Vagina (tissue), 2 donors: ENCODE data around the gene PCSK2. TPM values are rescaled to one million over a fixed set of nuclear protein-coding genes. Genes with fewer than 3 reads are reported as not detected.

Experiments
- DNase-seq, 2 donors: peaks; one replicate each; pipeline ENCODE4 v3.0.0-alpha.2; 2017; ENCODE audit errors: extremely low spot score in 2 of 2
- H3K27ac ChIP-seq: fragments of 200-600 bp; sonication (generic); one replicate; pipeline ENCODE4 v1.5.1; 2019
- H3K27me3 ChIP-seq: fragments of 200-600 bp; sonication (generic); one replicate; pipeline ENCODE4 v1.5.1; 2019
- H3K36me3 ChIP-seq, 2 donors: fragments of 200-600 bp; sonication (generic); one replicate each; pipeline ENCODE4 v1.5.1; 2017 to 2019
- H3K4me1 ChIP-seq: fragments of 200-600 bp; sonication (generic); one replicate; pipeline ENCODE4 v1.5.1; 2019
- H3K4me3 ChIP-seq, 2 donors: fragments of 200-600 bp; sonication (generic); 1 replicate in 1 of 2; 2 replicates in 1 of 2; pipeline ENCODE4 v1.5.1; 2016 to 2019
- H3K9me3 ChIP-seq: fragments of 200-600 bp; sonication (generic); one replicate; pipeline ENCODE4 v1.5.1; 2019
- POLR2A ChIP-seq, 2 donors: fragments of 450-650 bp; IDR thresholded peaks; one replicate each; pipeline ENCODE4 v1.6.1; 2017; ENCODE audit warnings: antibody characterized with exemption in 2 of 2, mild to moderate bottlenecking in 2 of 2, moderate library complexity in 2 of 2
- POLR2AphosphoS5 ChIP-seq, 2 donors: sonication (generic); formaldehyde crosslinking; IDR thresholded peaks; one replicate each; pipeline ENCODE4 v1.9.0; 2017; ENCODE audit warnings: antibody characterized with exemption in 2 of 2, mild to moderate bottlenecking in 2 of 2, low read depth in 1 of 2; ENCODE audit not compliant: insufficient read depth in 1 of 2
- intact Hi-C: fragments of 100-400 bp; cut with DNase I; formaldehyde crosslinking; loops from one replicate; pipeline ENCODE4 v1.15.1; 2023
- total RNA-seq: library from RNA; depleted of rRNA; stranded (reverse); fragments of >200 nt; gene quantifications from one replicate; pipeline ENCODE4 v1.2.3, GENCODE V29; 2016
- TF ChIP-seq, protein P1 (sequence below), 3 experiments: fragments of 450-650 bp in 2 of 3; fragments of 200-600 bp in 1 of 3; sonication (generic) in 1 of 3; IDR thresholded peaks; one replicate each; pipeline ENCODE4 v1.5.1; 2017 to 2019; ENCODE audit warnings: antibody characterized with exemption in 3 of 3, mild to moderate bottlenecking in 2 of 3, moderate library complexity in 2 of 3

Gene PCSK2
- total RNA-seq, 1 donor from 2014 or later, result 0.98 TPM

GRCh38 chr20:17431621-17432364 lies 205.0 kb downstream of the PCSK2 start:
- Histone ChIP-seq H3K36me3 (no peaks in the 10 kb centered on the region), H3K9me3 (no peaks in the 10 kb centered on the region), H3K4me1 (peaks cover 6% of the 10 kb centered on the region), H3K4me3 (no peak overlapping the region), H3K27ac (no peak overlapping the region), H3K27me3 (no peaks in the 10 kb centered on the region)
- intact Hi-C loops, result loop anchor here (2.0 kb wide), 1 partner anchor 629 kb away; no protein-coding TSS in a partner anchor
- no peak for DNase-seq
- TF ChIP-seq POLR2A (IDR thresholded peaks at IDR 0.05), result no peak
- TF ChIP-seq, protein P1, sequence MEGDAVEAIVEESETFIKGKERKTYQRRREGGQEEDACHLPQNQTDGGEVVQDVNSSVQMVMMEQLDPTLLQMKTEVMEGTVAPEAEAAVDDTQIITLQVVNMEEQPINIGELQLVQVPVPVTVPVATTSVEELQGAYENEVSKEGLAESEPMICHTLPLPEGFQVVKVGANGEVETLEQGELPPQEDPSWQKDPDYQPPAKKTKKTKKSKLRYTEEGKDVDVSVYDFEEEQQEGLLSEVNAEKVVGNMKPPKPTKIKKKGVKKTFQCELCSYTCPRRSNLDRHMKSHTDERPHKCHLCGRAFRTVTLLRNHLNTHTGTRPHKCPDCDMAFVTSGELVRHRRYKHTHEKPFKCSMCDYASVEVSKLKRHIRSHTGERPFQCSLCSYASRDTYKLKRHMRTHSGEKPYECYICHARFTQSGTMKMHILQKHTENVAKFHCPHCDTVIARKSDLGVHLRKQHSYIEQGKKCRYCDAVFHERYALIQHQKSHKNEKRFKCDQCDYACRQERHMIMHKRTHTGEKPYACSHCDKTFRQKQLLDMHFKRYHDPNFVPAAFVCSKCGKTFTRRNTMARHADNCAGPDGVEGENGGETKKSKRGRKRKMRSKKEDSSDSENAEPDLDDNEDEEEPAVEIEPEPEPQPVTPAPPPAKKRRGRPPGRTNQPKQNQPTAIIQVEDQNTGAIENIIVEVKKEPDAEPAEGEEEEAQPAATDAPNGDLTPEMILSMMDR (IDR thresholded peaks at IDR 0.05), result peak; percentile 40 to 87 (median 56)

- no peaks in the 10 kb centered on the region for H3K27me3 ChIP-seq
- TF ChIP-seq POLR2AphosphoS5 (IDR thresholded peaks at IDR 0.05; ENCODE audit: insufficient read depth in 1 of 2, low read depth in 1 of 2), result no peak
- TF ChIP-seq POLR2A (IDR thresholded peaks at IDR 0.05), result no peak
- TF ChIP-seq, protein P1 (IDR thresholded peaks at IDR 0.05), result no peak
Observed at GRCh38 chr20:17436664-17437063, 209.8 kb downstream of the PCSK2 start.

DNA sequence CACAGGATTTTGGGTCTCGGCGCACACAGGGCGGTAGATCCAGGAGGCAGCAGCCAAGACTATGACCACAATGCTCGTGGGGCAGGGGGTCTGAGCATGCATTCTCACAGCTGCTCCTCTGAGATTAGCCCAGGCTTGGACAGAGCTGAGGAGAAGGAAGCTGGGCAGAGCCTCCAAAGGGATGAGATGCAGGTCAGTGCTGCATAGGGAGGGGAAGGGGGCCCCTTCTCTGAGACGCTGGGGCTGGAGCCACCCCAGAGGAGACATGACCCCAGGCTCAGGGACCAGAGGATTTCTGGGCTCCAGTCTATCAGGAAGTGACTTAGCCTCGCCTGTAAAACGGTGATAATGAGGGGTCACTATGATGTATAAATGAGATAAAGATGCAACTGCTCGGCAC lies 210.4 kb downstream of the PCSK2 start:
- Histone ChIP-seq H3K4me1 (no peaks in the 10 kb centered on the region), H3K36me3 (no peaks in the 10 kb centered on the region), H3K9me3 (no peaks in the 10 kb centered on the region), H3K27me3 (no peaks in the 10 kb centered on the region), H3K4me3 (no peak overlapping the region), H3K27ac (no peak overlapping the region)
- DNase-seq, result no peak
- intact Hi-C loops, result no loop called here
- TF ChIP-seq POLR2A (IDR thresholded peaks at IDR 0.05) (no peak), POLR2AphosphoS5 (IDR thresholded peaks at IDR 0.05; ENCODE audit: insufficient read depth in 1 of 2, low read depth in 1 of 2) (no peak)
- TF ChIP-seq, protein P1 (IDR thresholded peaks at IDR 0.05), result no peak

More at GRCh38 chr20:17436664-17437063, 209.8 kb downstream of the PCSK2 start:
- no peak overlapping the region for H3K27ac ChIP-seq
- no peaks in the 10 kb centered on the region for H3K36me3 ChIP-seq
- H3K9me3 ChIP-seq, result no peaks in the 10 kb centered on the region
- DNase-seq, result no peak
- H3K4me3 ChIP-seq, result no peak overlapping the region
- intact Hi-C loops, result no loop called here
- H3K4me1 ChIP-seq, result peaks cover under 1% of the 10 kb centered on the region

- Histone ChIP-seq H3K4me1 (no peaks in the 10 kb centered on the region), H3K27ac (no peak overlapping the region), H3K27me3 (no peaks in the 10 kb centered on the region), H3K9me3 (no peaks in the 10 kb centered on the region), H3K36me3 (no peaks in the 10 kb centered on the region), H3K4me3 (no peak overlapping the region)
- DNase-seq, result no peak
- intact Hi-C loops, result no loop called here
- TF ChIP-seq POLR2A (IDR thresholded peaks at IDR 0.05) (no peak), POLR2AphosphoS5 (IDR thresholded peaks at IDR 0.05; ENCODE audit: insufficient read depth in 1 of 2, low read depth in 1 of 2) (no peak)
- TF ChIP-seq, protein P1 (IDR thresholded peaks at IDR 0.05), result no peak
Observed at GRCh38 chr20:17438436-17439039, 211.7 kb downstream of the PCSK2 start.
